Measurements from ENCODE around the gene UBE2M. TPM values are rescaled to one million over a fixed set of nuclear protein-coding genes. Genes with fewer than 3 reads are reported as not detected.

The UBE2M gene
- total RNA-seq, 1 donor from 2014 or later, result 53.8 TPM

DNA sequence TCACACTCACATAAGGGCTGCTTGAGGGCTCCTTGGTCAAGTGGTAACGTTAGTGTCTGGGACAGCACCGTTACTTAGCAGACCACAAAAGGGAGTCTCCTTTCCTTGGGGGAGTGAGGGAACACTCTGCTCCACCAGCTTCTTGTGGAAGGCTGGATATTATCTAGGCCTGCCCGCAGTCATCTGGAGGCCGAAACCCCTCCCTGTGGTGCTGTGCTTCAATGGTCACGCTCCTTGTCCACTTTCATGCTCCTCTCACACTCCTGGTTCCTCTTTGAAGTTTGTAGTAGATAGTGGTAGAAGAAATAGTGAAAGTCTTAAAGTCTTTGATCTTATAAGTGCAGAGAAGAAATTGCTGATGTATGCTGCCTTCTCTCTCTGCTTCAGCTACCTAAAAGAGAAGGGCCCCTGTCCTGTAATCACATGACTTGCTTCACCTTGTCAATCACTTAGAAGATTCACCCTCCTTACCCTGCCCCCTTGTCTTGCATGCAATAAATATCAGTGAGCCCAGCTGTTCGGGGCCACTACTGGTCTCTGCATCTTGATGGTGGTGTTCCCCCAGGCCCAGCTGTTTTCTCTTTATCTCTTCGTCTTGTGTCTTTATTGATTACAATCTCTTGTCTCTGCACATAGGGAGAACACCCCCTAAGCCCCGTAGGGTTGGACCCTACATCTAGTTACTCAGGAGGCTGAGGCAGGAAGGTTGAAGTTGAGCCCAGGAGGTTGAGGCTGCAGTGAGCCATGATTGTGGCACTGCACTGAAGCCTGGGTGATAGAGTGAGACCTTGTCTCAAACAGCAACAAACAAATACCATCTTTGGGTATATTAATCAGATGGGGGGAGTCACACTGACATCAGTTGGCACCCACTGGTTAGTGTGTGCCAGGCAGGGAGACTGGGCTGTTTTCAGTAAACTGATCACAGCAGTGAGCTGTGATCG is 26.4 kb upstream of the UBE2M start:
- intact Hi-C loops (cut with DNase I), result no loop called here
- TF ChIP-seq, protein P1, sequence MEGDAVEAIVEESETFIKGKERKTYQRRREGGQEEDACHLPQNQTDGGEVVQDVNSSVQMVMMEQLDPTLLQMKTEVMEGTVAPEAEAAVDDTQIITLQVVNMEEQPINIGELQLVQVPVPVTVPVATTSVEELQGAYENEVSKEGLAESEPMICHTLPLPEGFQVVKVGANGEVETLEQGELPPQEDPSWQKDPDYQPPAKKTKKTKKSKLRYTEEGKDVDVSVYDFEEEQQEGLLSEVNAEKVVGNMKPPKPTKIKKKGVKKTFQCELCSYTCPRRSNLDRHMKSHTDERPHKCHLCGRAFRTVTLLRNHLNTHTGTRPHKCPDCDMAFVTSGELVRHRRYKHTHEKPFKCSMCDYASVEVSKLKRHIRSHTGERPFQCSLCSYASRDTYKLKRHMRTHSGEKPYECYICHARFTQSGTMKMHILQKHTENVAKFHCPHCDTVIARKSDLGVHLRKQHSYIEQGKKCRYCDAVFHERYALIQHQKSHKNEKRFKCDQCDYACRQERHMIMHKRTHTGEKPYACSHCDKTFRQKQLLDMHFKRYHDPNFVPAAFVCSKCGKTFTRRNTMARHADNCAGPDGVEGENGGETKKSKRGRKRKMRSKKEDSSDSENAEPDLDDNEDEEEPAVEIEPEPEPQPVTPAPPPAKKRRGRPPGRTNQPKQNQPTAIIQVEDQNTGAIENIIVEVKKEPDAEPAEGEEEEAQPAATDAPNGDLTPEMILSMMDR (IDR thresholded peaks at IDR 0.05), result no peak
- ATAC-seq, result no peak

DNA sequence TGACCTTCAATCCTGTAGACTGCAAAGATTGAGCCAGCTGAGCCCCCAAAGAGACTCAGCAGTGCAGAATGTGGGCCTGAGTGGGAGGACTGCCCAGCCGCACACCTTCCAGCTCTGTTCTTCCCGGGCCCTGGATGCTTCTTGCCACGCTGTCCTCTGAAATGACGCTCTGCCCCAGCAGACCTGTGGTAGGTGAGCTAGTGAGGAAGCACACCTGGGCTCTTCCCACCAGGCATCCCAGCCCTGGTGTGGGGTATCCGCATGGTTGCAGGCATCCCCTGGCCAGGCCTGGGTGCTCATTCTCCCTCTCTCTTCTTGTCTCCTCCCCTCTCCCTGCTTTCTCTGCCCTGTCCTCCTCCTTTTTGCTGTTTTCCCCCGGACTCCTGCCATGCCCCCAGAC is 24.6 kb upstream of the UBE2M start:
- peak; percentile 38 for DNase-seq
- TF ChIP-seq, protein P1 (IDR thresholded peaks at IDR 0.05), result no peak
- H3K4me1 ChIP-seq, result peaks cover 6% of the 10 kb centered on the region
- H3K9me3 ChIP-seq, result no peaks in the 10 kb centered on the region
- no peak overlapping the region for H3K4me3 ChIP-seq
- ATAC-seq, result no peak
- no peaks in the 10 kb centered on the region for H3K27me3 ChIP-seq
- H3K27ac ChIP-seq, result no peak overlapping the region
- peaks cover 19% of the 10 kb centered on the region for H3K36me3 ChIP-seq
- intact Hi-C loops (cut with DNase I), result no loop called here

More for the DNA sequence above, 26.4 kb upstream of the UBE2M start:
- no peak for DNase-seq
- H3K27ac ChIP-seq, result no peak overlapping the region
- H3K4me1 ChIP-seq, result peaks cover 6% of the 10 kb centered on the region
- H3K9me3 ChIP-seq, result no peaks in the 10 kb centered on the region
- H3K27me3 ChIP-seq, result no peaks in the 10 kb centered on the region
- no peak overlapping the region for H3K4me3 ChIP-seq
- H3K36me3 ChIP-seq, result peaks cover 19% of the 10 kb centered on the region

DNA sequence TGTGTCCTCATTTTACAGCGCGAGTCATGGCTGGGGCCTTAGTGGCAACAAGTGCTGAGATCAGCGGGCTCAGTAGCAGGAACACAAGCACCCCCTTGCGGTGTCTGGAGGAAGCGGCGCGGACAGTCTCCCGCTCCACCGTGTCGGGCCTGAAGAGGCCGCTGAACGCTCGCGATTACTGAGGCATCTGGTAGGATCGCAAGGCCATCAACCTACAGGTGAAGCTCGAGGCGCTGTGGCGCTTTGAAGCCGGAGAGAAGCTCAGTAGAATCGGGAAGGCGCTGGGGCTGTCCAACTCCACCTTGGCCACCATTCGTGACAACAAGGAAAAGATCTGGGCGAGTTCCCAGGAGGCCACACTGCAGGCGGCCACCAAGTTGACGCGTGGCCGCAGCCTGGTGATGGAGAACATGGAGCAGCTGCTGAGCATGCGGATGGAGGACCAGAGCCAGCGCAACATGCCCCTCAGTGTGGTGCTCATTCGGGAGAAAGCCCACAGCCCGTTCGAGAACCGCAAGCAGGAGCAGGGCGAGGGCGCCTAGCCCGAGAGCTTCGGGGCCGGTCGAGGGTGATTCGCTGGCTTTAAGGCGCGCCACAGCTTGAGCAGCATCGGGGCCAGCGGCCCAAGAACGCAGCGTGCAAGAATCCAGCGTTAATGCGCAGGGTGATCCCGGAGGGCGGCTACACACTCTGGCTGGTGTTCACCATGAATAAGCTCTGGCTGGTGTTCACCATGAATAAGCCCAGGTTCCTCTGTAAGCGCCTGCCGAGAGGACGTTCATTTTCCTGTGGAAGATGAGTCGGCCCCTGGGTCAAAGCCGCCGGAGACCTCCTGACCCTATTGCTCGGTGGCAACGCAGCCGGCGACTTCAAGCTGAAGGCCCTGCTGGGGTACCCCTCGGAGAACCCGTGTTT is 23.1 kb upstream of the UBE2M start:
- Histone ChIP-seq H3K4me3 (no peak overlapping the region), H3K27ac (peak overlapping the region; percentile 53), H3K9me3 (no peaks in the 10 kb centered on the region), H3K4me1 (peaks cover 6% of the 10 kb centered on the region), H3K36me3 (peaks cover 19% of the 10 kb centered on the region), H3K27me3 (no peaks in the 10 kb centered on the region)
- peak; percentile 98 for ATAC-seq
- DNase-seq, result peak; percentile 93
- intact Hi-C loops (cut with DNase I), result no loop called here
- TF ChIP-seq, protein P1 (IDR thresholded peaks at IDR 0.05), result peak; percentile 95

DNA sequence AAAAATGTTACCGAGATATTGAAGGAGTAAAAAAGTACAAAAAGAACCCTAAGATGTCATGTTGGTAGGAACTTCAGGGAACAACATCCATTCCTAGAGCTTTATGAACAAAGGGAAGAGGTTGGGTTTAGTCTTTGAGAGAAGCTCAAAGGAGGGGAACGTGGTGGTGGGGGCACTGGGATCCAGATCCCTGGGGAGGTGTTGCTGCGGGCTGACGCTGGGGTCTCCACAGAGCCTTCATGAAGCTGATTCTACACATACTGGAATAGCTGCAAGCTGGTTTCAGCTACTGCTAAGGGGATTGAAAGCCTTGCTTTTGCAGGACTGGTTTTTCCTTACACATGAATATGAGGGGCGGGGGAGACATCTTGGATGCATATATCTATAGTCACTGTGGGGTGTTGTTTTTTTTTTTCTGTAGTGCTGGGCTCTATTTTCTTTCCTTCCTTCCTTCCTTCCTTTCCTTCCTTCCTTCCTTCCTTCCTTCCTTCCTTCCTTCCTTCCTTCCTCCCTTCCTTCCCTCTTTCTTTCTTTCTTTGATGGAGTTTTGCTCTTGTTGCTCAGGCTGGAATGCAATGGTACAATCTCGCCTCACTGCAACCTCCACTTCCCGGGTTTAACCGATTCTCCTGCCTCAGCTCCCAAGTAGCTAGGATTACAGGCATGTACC is 21.2 kb upstream of the UBE2M start:
- Histone ChIP-seq H3K9me3 (no peaks in the 10 kb centered on the region), H3K27me3 (no peaks in the 10 kb centered on the region), H3K27ac (no peak overlapping the region), H3K4me3 (no peak overlapping the region), H3K36me3 (peaks cover 19% of the 10 kb centered on the region), H3K4me1 (peaks cover 7% of the 10 kb centered on the region)
- TF ChIP-seq, protein P1 (IDR thresholded peaks at IDR 0.05), result no peak
- ATAC-seq, result no peak
- intact Hi-C loops (cut with DNase I), result no loop called here
- peak; percentile 41 for DNase-seq
